ENCODE measurements around the gene MCCC1.

GRCh38 chr3:183122257-183122932 lies 23.1 kb upstream of the MCCC1 start:
- TF ChIP-seq CTCF (IDR thresholded peaks at IDR 0.05) (peak; percentile 74 to 87), POLR2AphosphoS5 (IDR thresholded peaks at IDR 0.05) (no peak)

Data from suprapubic skin (tissue), 3 donors.